K562 (cell line): ENCODE data around the gene ATP6V0A1. TPM values are rescaled to one million over a fixed set of nuclear protein-coding genes. Genes with fewer than 3 reads are reported as not detected.
A peak's percentile ranks its signal among the peaks of the same experiment; 100 is the strongest.

ENCODE experiments used
- CBX8 ChIP-seq: fragments of 200-600 bp; sonication (generic); IDR thresholded peaks from 2 replicates; pipeline ENCODE4 v1.6.1; 2012; ENCODE audit warnings: borderline replicate concordance, mixed run types, low read depth, mild to moderate bottlenecking, moderate library complexity, mixed read lengths, low read length, control low read depth, inconsistent platforms; ENCODE audit not compliant: poor library complexity, severe bottlenecking; ENCODE audit errors: extremely low read depth
- CHD1 ChIP-seq: fragments of 200-600 bp; sonication (generic); IDR thresholded peaks from one replicate; pipeline ENCODE4 v1.6.1; 2012; ENCODE audit warnings: mild to moderate bottlenecking, moderate library complexity, low read length, inconsistent platforms
- HNRNPK ChIP-seq: fragments of 200-400 bp; formaldehyde crosslinking; IDR thresholded peaks from one replicate; pipeline ENCODE4 v1.6.1; 2018; ENCODE audit warnings: mild to moderate bottlenecking, low read depth, low read length; ENCODE audit not compliant: poor library complexity, severe bottlenecking
- MAZ ChIP-seq, 2 experiments: fragments of 450-650 bp in 1 of 2; sonication (generic) in 1 of 2; formaldehyde crosslinking; IDR thresholded peaks in 1 of 2; conservative IDR thresholded peaks in 1 of 2; 2 replicates each; pipeline versions ENCODE4 v1.4.0 to v1.5.0; 2020; ENCODE audit warnings: mild to moderate bottlenecking in 1 of 2, missing genetic modification reagents in 1 of 2
- NCOA2 ChIP-seq, 2 experiments: fragments of 450-650 bp; IDR thresholded peaks; 2 replicates each; pipeline ENCODE4 v1.6.1; 2018; ENCODE audit warnings: mild to moderate bottlenecking in 2 of 2, moderate library complexity in 1 of 2; ENCODE audit not compliant: partially characterized antibody in 2 of 2
- NFIC ChIP-seq: fragments of 450-650 bp; IDR thresholded peaks from 2 replicates; pipeline ENCODE4 v1.6.1; 2017; ENCODE audit warnings: mild to moderate bottlenecking, inconsistent platforms
- NFIX ChIP-seq: fragments of 250-450 bp; sonication (Bioruptor Pico); IDR thresholded peaks from 2 replicates; pipeline ENCODE4 v1.4.0; 2020; ENCODE audit warnings: low read depth, mild to moderate bottlenecking, moderate library complexity
- OTX1 ChIP-seq: fragments of 450-650 bp; formaldehyde crosslinking; IDR thresholded peaks from 2 replicates; pipeline ENCODE4 v1.4.0; 2022; ENCODE audit warnings: mild to moderate bottlenecking
- POLR2AphosphoS2 ChIP-seq: IDR thresholded peaks from 2 replicates; pipeline ENCODE4 v1.6.1; 2012; ENCODE audit warnings: low read length, improper control_type of control experiment
- RAD21 ChIP-seq, 2 experiments: fragments of 250-450 bp in 1 of 2; fragments of 450-650 bp in 1 of 2; sonication (Bioruptor Pico) in 1 of 2; formaldehyde crosslinking in 1 of 2; IDR thresholded peaks in 1 of 2; conservative IDR thresholded peaks in 1 of 2; 2 replicates each; pipeline versions ENCODE4 v1.4.0 to v1.8.0; 2020 to 2022; ENCODE audit warnings: mild to moderate bottlenecking in 2 of 2, moderate library complexity in 1 of 2
- RBM22 ChIP-seq: fragments of 200-400 bp; formaldehyde crosslinking; IDR thresholded peaks from 2 replicates; pipeline ENCODE4 v1.6.1; 2018; ENCODE audit warnings: low read length, low read depth; ENCODE audit not compliant: poor library complexity, severe bottlenecking
- SUPT5H ChIP-seq: fragments of 450-650 bp; IDR thresholded peaks from 2 replicates; pipeline ENCODE4 v1.6.1; 2016
- TAF7 ChIP-seq: fragments of 450-650 bp; IDR thresholded peaks from 2 replicates; pipeline ENCODE4 v1.6.1; 2016; ENCODE audit warnings: missing genetic modification characterization, missing compliant biosample characterization
- ZNF347 ChIP-seq: fragments of 450-650 bp; formaldehyde crosslinking; IDR thresholded peaks from 2 replicates; pipeline ENCODE4 v1.4.0; 2020; ENCODE audit warnings: low read depth, mild to moderate bottlenecking, moderate library complexity
- ZNF695 ChIP-seq: fragments of 450-650 bp; formaldehyde crosslinking; IDR thresholded peaks from 2 replicates; pipeline ENCODE4 v1.4.0; 2020; ENCODE audit warnings: mild to moderate bottlenecking, moderate library complexity
- ZNF766 ChIP-seq: fragments of 200-800 bp; sonication (Bioruptor generic); conservative IDR thresholded peaks from 2 replicates; pipeline ENCODE4 v1.6.1; 2016; ENCODE audit warnings: missing genetic modification characterization, missing compliant biosample characterization
- polyA plus RNA-seq, 8 experiments: library from polyadenylated mRNA; depleted of rRNA in 4 of 8; stranded (reverse) in 5 of 8; unstranded in 3 of 8; fragments of >200 nt; fragmentation: Nextera tagmentation in 2 of 8; fragmentation: Illumina TruSeq in 1 of 8; extraction: Ambion mirVana in 2 of 8; extraction: Trizol in 1 of 8; gene quantifications; 2 replicates each; pipeline versions ENCODE4 v1.2.1 to v1.2.3, GENCODE V29; 2011 to 2014; ENCODE audit warnings: inconsistent platforms in 1 of 8, missing spikeins in 1 of 8
- total RNA-seq, 7 experiments: library from RNA; depleted of rRNA in 6 of 7; stranded (reverse); fragments of >200 nt in 6 of 7; fragmentation: Illumina TruSeq in 2 of 7; extraction: Trizol in 2 of 7; gene quantifications; 2 replicates each; pipeline versions ENCODE4 v1.2.1 to v1.2.3, GENCODE V29; 2011 to 2021; ENCODE audit warnings: low replicate concordance in 1 of 7
- TF ChIP-seq, protein P1 (sequence below): sonication (generic); formaldehyde crosslinking; IDR thresholded peaks from 2 replicates; pipeline ENCODE4 v1.8.0; 2023; ENCODE audit warnings: mild to moderate bottlenecking, missing genetic modification reagents
- TF ChIP-seq, protein P2 (sequence below): sonication (generic); IDR thresholded peaks from 2 replicates; pipeline ENCODE4 v1.6.1; 2016

The ATP6V0A1 gene
- total and polyA plus RNA-seq, 9 of the 15 experiments (the other 6 are each of a cell fraction or from before 2014, with no cell fraction given): 11.8 to 158 (median 75.5) TPM

GRCh38 chr17:42458497-42459255, at the start of gene ATP6V0A1 (continued):
- TF ChIP-seq, protein P1, sequence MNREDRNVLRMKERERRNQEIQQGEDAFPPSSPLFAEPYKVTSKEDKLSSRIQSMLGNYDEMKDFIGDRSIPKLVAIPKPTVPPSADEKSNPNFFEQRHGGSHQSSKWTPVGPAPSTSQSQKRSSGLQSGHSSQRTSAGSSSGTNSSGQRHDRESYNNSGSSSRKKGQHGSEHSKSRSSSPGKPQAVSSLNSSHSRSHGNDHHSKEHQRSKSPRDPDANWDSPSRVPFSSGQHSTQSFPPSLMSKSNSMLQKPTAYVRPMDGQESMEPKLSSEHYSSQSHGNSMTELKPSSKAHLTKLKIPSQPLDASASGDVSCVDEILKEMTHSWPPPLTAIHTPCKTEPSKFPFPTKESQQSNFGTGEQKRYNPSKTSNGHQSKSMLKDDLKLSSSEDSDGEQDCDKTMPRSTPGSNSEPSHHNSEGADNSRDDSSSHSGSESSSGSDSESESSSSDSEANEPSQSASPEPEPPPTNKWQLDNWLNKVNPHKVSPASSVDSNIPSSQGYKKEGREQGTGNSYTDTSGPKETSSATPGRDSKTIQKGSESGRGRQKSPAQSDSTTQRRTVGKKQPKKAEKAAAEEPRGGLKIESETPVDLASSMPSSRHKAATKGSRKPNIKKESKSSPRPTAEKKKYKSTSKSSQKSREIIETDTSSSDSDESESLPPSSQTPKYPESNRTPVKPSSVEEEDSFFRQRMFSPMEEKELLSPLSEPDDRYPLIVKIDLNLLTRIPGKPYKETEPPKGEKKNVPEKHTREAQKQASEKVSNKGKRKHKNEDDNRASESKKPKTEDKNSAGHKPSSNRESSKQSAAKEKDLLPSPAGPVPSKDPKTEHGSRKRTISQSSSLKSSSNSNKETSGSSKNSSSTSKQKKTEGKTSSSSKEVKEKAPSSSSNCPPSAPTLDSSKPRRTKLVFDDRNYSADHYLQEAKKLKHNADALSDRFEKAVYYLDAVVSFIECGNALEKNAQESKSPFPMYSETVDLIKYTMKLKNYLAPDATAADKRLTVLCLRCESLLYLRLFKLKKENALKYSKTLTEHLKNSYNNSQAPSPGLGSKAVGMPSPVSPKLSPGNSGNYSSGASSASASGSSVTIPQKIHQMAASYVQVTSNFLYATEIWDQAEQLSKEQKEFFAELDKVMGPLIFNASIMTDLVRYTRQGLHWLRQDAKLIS (CRISPR knock-in tag): 0 out of 2 replicates have a peak, but pooled peaks have one; percentile 28
- TF ChIP-seq POLR2AphosphoS2 (no peak; the same call in 1 of the 2 replicates), RBM22 (no peak), HNRNPK (no peak), MAZ (CRISPR knock-in tag; conservative IDR thresholded peaks at IDR 0.05 in 1 of 2, IDR thresholded peaks at IDR 0.05 in 1 of 2) (peak; percentile 68 to 71; a peak in 3 of 4 replicates), CBX8 (no peak), ZNF695 (CRISPR knock-in tag) (no peak), CHD1 (no peak), SUPT5H (peak; percentile 74), TAF7 (tag) (peak; percentile 47; the same call in 1 of the 2 replicates), RAD21 (CRISPR knock-in tag; conservative IDR thresholded peaks at IDR 0.05 in 1 of 2, IDR thresholded peaks at IDR 0.05 in 1 of 2) (no peak), ZNF766 (CRISPR knock-in tag) (no peak), ZNF347 (CRISPR knock-in tag) (no peak), NFIX (no peak), NFIC (no peak), NCOA2 (IDR thresholded peaks at IDR 0.05; ENCODE audit: partially characterized antibody in 2 of 2) (no peak), OTX1 (CRISPR knock-in tag) (no peak)
- TF ChIP-seq, protein P2, sequence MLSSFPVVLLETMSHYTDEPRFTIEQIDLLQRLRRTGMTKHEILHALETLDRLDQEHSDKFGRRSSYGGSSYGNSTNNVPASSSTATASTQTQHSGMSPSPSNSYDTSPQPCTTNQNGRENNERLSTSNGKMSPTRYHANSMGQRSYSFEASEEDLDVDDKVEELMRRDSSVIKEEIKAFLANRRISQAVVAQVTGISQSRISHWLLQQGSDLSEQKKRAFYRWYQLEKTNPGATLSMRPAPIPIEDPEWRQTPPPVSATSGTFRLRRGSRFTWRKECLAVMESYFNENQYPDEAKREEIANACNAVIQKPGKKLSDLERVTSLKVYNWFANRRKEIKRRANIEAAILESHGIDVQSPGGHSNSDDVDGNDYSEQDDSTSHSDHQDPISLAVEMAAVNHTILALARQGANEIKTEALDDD: no peak
